AG08396 (cell line): ENCODE results near the gene ABL1.
"Not testable (repeated sequence)": the region's sequence is repeated elsewhere in the genome, so short reads cannot be mapped to it uniquely, and the experiment has no call there.

Experiments used
- DNase-seq: peaks from one replicate; pipeline ENCODE4 v3.0.0; 2012; ENCODE audit warnings: low spot score, mixed read lengths

ABL1 gene

DNA sequence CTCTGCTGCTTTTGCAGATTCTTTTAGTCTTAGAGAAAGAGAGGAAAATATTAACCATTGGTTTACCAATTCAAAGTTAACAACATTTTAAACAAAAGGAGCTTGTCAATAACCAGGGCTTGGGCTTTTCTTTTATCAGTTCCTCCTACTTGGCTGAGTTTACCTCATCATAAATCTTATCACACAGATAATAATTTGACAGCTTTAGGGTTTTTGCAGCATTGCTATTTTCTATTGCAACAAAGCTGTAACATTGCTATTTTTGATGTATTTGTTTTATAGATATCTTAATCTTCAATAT, 9.8 kb upstream of the ABL1 start:
- no peak for DNase-seq

DNA sequence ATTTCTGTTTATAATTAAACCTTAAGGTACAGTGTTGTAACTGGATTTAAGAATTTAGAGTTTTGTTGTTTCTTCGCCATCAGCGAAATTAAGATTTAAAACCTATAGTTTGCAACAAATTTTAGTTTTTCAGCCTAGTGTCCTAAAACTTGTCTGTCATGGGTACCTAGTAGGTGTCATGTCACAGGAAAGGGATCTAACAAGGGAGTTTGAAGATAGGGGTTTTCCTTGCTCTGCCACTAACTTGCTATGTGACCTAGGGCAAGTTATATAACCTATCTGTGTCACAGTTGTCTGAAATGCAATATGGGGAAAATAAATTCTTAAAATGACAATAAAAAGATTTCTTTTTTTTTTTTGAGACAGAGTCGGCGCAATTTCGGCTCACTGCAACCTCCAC, 9.2 kb upstream of the ABL1 start:
- DNase-seq = no peak

DNA sequence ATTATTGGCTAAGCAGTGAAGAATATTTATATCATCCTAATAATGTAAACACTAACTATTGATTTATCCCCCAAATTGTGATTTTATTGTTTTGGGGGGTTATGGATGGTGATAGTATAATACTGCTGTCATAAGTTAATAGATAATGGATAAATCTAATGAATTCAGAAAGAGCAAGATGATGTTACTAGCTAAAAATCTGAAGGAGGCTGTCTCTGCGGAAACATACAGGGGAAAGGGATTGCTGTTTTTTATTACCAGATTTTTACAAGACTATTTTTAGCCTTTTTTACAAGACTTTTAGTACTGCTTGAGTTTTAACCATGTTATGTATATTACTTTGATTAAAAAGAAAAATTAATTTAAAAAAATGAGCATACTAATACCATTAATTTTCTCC, 5.3 kb upstream of the ABL1 start:
- no peak for DNase-seq

DNA sequence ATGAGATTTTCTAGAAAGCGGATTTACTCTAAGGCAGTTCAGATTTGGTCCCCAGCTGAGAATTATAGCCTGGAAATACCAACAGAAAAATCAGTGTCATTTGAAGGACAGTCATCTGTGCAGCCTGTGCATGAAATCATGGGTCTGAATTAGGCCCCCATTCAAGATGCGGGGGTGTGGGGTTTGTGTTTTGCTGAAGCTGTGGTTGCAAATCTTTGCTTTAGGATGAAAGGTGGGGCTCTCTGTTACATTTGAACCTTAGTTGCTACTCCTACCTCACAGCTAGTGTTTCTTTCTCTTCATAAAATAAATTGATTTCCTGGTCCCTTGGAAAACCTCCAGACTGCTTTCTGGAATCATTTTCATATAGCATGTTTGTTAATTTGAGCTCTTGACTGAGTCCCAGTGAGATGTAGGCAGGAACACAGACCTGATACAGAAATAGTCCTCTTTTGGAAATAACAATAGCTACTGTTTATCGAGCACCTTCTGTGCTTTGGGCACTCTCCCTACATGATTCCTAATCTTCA, 4.8 kb upstream of the ABL1 start:
- no peak for DNase-seq

DNA sequence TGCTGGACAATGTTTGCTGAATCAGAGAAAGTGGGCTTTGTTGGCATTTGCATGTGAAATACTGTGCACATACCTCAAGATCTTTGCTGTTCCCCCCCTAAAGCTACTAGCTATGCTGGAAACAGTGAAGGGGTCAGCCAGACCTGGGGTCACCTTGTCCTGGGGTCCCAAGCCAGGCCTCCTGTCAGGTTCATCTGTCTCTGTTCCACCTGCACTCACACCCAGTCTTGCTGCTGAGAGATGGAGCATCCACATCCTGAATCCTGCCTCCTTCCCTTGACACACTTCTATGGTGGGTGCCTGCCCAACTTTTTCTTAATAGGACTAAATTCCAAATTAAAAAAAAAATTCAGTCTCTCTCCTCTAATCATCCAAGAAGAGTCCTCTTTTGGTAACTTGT, 4.0 kb upstream of the ABL1 start:
- no peak for DNase-seq

DNA sequence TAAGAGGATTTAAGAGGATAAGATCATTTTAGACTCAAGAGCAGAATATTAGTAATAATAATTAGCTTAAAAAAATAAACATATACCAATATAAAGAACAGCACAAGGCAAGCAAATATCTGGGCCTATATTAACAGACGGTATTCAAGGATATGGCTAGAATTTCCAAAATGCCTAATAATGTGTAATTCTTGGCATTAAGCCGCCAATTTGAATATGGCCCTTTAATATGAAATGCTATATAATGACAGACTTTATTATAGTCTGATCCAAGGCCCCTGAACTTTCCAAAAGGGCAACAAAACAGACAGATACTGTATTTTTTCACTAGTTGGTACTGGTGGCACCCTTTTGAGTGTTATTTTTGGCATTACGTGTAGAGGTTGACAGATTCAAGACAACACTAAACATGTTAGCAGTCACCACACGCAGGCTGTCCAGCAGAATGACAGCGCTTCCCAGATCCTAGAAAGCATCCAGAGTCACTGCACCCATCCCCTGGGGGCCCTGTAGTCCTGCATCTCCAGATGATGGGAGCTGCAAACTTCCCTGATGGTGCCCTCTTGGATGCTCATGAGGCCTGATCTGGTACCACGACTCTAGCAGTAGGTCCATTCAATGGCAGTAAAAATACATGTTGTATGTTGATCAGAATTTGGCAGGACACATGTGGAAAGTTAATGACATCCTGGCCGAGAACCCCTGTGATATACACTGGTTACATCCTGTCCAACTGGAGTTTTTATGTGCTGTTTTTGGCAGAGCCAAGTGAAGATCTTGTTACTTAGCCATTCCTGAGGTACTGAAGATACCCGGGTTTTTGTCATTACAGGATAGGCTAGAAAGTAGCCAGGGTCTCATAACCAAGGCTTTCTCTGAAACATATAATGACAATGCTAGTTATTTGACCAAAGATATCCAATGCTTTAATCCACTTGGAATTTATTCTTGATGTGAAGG, 1.7 kb upstream of the ABL1 start:
- DNase-seq = peak; percentile 21

DNA sequence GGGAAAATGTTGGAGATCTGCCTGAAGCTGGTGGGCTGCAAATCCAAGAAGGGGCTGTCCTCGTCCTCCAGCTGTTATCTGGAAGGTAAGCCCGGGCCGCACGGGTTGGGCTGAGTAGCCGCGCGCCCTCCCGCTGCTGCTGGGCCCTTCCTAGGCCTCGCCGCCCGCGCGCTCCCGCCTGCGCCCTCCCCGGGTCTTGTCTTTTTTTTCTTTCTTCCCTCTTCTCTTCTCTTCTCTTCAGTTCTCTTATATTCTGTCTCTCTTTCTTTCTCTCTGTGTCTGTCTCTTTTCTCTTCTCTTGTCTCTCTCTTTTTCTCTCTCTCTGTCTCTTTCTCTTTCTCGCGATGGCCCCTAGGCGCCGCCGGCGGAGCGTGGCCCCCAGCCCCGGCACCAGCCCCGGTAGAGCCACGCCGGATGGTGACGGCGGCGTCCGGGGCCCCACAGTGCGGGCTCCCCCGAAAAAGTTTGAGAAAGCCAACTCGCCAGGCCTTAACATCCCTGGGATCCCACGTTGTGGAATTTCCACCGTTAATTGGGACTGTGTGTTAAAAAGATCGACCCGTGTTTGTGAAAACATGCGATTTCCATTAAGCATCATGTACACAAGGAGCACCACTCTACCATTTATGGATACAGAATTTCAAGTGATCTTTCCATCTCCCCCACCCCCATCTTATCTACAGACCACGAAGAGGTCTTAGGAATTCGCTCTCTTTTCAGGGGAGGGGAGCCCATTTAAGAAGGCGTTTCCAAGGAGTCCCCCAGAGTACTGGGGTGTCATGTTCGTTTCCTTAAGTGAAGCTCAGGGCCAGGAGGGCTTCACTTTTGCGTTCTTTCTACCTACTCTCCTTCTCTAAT, 616 bp downstream of the ABL1 start:
- DNase-seq = peak; percentile 52

DNA sequence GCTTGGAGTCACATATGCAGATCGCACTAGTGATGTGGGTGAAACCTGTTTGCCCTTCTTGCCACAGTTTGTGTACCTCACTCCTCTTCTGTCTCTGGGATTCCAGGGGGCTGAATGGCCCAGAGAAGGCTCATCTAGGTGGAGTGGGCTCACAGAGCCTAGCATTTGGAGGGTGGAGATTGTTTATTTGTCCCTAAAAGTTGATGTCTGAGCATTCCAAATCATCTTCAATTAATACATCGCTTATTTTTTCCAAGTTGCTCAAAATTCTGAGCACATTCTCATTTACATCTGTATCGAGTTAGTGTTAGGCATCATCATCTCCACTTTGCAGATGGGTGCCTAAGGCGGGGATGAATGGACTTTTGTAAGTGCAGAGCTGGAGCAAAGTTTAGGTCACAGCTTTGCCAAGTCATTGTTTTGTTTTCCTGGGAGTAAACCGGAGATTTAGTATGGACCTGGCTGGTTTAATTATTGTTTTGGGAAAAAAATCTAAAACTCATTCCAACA, 2.0 kb downstream of the ABL1 start:
- peak; percentile 45 for DNase-seq

DNA sequence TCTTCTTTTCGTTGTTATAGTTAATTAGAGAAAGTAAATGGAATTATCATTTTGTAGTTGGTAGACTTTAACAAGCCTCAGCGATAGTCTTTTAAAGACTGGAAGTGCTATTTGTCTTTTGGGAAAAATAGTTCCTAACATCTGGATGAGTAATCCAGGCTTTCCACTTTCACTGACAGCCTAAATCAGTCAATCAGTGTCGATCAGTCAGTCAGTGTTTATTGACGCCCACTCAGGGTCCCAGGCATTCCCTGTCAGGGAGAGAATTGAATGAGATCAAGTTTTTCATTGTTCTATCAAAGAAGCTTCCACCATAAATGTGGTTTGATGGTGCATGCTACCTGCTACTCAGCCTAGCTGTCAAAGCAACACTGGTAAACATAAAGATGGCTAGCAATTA, 2.6 kb downstream of the ABL1 start:
- no peak for DNase-seq

DNA sequence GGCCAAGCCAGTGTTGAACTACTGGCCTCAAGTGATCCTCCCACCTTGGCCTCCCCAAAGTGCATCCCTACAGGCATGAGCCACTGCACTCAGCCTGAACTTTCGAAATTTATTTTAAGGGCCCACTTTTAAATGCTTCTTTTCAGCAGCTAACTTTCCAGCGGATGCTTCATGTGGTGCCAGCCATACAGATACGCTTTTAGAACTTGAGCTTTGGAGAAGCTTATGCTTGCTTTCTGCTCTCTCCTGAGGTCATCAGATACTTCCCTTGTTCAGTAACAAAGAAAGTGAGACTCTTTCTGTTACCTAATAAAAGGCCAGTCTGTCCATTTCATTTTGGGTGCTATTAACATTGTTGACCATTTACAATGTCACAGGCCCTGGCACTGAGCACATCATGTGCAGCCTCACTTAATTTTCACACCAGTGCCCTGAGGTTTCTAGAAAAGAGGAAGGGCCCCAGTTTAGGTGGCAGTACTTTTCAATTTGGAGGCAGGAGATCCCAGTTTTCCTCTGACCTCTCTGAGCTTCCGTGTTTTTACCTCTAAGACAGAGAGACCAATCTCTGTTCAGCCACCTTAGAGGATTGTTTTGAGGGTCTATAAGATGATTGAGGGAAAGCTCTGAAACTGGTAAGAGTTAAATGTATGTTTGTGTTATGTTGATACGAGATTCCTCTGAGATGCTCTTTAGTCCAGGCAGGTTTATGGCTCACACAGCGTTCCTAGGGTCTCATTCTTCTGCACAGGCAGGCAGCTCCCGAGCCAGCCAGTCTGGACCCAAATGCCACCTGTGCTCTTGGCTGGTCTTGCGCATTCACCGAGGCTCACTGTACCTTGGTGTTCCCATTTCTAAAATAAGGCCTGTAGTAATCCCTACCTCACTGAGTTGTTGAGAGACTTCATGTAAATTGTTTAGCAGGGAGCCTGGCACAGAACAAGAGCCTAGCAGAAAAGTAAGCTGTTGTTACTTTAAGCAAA, 4.4 kb downstream of the ABL1 start:
- DNase-seq = no peak

DNA sequence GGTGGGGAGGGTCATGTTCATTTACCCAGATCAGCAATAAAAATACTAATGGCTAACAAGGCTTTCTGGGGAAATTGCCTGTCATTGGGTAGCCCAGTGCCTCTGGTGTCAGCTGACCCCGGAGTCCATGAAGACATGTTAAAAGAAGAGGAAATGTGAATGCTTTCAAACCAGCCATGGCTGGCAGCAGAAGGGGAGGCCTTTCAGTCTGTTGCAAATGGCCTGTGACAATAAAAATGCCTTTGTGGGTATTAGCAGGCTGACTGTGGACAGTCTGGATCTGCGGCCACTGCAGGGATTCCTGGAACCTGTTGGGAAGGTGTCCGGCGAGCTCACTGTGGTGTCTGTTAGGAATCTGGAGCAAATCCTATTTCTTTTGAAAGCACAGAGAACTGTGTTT, 7.5 kb downstream of the ABL1 start:
- no peak for DNase-seq

DNA sequence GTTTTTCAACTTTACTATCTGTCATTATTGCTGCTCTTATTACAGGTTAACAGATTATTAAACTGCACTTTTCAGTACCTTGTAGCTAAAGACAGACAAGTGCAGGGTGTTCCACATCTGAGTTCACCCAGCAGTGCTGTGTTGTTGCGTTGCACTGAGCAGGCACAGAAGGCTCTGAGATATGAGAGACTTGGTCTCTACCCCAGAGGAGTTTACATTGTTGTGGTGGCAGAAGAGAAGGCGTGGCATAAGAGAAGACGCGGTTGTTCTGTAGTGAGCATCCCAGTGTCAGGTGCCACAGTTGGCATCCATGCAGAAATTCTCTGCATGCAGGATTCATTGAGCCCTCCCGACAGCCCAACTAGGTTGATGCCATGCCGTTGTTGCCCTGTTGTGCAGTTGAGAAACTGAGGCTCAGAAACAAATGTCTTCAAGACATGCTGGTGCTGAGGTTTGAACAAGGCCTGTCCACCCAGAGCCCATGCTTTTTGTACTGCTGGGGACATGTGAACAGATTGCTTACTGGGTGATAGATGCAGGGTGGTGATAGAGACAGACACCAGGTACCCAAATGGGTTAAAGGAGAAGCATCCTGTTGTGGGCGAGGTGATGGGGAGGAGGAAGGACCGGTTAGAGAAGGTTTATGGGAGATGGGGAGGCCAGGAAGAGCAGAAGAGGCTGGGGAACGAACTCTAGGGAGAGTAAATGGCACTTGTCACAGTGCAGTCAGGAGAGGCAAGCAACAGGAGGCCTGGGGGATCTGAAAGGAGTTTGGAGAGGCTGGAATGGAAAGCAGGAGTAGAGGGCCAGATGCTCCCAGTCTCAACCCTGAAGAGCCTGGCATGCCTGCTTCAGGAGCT, 8.2 kb downstream of the ABL1 start:
- DNase-seq = no peak

DNA sequence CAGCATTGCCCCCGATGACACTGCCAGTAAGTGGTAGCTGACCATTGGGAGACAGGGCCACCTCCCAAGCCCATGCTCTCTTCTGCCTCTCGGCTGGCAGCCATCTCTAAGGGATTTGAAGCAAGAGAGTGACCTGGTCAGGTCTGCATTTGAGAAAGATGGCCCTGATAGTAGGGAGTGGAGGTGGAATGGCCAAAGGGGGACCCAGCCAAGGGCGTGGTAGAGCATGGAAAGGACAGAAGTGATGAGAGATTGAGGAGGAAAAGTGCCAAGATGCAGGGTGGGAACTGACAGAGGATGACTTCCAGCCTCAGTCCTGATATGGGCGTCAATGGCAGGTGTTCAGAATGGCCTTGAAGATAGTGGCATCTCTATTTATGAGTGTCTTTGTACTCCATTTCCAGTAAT, 9.0 kb downstream of the ABL1 start:
- DNase-seq = no peak

DNA sequence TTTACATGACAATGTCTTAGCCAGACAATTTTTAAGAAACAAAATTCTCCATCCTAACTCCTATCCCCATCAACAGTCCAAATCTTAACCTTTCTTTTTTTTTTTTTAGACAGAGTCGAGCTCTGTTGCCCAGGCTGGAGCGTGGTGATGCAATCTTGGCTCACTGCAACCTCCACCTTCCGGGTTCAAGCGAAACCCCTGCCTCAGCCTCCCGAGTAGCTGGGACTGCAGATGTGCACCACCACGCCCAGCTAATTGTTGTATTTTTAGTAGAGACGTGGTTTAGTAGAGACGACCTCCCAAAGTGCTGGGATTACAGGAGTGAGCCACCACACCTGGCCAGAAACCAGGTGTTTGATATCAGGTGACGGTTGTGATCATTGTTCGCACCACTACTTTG, 10.2 kb downstream of the ABL1 start:
- DNase-seq = no peak

DNA sequence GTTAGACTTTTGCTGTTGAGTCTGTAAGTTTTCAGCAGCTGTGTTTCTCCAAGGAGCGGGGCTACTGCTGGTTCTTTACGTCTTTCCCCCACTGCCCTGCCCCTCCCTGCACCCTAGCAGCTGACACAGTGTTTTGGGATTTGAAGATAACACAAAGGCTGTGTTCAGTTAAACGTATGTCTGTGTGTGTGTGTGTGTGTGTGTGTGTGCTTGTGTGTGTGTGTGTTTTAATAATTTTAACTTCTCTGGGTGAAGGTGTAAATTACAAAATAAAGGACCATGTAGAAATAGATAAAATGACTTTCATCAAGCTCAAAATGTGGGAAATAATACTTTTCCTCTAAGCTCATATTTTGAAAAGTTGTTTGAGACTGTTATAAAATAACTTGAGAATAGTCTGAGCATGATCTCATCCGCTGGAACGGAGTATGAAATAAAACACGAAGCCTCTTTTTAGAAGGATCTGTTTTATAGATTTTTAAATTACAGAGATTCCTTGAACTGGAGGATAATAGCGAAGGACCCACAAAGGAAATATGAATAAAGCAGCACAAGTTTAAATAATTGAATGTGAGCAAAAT, 10.9 kb downstream of the ABL1 start:
- DNase-seq = peak; percentile 38

DNA sequence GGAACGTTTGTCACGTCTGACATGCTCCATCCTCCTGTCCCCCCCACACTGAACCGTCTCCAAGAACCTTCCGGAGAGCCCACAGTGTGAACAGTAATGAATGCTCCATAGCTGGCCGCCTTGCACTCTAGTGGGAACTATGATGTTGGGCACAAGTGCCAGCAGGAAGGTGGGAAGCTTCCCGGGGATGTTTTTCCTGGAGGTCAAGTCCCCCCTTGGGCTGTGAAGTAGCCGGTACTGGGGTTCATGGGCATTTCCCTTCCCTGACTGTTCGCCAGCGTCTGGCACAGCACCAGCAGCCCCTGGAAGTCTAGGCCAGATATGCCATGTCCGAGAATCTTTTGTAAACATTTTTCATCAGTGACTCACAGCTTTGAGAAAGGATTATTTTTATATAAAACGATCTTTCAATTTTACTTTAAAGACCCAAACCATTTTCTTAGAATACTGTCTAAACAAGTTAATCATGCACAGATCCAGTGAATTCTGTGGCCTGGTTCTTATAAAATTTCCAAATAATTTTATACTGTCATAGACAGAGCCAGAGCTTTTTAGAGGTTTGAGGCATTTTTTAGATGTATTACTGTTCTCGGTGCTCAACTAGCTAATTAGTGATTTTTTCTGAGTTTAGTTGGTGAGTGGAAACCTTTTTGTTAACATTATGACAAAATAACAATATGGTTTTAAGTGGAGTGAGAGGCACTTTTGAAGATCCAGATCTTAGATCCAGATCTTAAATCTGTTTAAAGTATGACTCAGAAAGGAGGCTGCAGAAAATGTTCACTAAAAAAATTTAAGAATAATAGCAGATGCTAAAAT, 11.6 kb downstream of the ABL1 start:
- DNase-seq = peak; percentile 44

DNA sequence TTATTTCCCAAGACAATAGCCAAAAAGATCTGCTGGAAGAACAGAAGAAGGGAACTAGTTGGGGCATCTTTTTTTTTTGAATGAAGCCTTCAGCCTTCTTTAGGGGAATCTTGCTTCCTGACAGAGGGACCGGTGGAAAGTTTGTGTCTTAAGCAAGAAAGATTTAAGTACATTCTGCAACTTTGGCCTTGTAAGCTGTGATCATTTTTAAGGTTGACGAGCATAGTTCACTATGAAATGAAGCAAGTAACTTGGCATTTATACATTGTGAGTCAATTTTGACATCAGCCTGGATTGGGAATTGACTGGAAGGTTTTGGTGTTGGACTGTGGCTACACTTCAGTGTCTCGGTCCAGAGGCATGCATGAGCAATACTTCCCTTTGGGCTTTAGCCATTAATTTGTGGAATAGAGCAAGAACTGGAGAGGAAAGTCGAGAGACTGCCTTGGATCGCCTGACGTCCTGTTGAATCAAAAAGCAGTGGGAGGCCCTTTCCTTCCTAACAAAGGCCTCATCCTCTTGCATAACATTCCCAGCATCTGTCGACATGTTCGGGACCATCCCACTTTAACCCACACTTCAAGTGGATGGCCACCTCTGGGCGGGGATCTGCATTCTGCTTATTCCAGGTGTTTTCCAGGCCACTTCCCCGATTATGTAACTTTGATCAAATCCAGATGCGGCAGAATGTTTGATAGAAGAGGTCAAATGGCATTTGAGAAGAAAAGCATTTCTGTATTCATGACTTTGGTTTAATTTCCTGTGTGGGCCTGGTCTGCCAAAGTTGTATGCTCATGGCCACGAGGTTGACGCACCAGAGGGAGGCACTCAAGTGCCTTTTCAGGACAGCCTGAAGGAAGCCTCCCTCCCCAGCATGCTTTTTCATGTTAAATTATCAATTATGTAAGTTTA, 12.5 kb downstream of the ABL1 start:
- DNase-seq = peak; percentile 81

DNA sequence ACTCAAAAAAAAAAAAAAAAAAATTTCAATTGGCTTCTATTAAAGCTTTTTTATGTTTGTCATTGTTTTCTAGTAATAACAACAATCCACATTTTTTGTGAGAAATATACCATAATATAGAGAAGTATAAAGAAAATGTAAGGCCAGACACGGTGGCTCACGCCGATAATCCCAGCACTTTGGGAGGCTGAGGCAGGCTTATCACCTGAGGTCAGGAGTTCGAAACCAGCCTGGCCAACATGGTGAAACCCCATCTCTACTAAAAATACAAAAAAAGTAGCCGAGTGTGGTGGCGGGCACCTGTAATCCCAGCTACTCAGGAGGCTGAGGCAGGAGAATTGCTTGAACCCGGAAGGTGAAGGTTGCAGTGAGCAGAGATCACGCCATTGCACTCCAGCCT, 13.5 kb downstream of the ABL1 start:
- DNase-seq = not testable (repeated sequence)
